Stimulated activated CD4-positive, alpha-beta T cell treated with anti-CD3 and anti-CD28 coated beads, TNF-alpha, amount 100 ng/mL, for 48 hours (primary cell): ENCODE results near the gene GJD2.

Experiments
- DNase-seq, 3 donors: peaks; one replicate each; pipeline ENCODE4 v3.0.0-alpha.2; 2020; ENCODE audit warnings: low read depth in 3 of 3

GJD2 gene

GRCh38 chr15:34724481-34724880 is 30.3 kb downstream of the GJD2 start:
- no peak for DNase-seq

- DNase-seq: no peak
Observed at GRCh38 chr15:34722439-34722836, 32.4 kb downstream of the GJD2 start.

- no peak for DNase-seq
Observed at GRCh38 chr15:34721802-34722438, 32.9 kb downstream of the GJD2 start.

- no peak for DNase-seq
Observed at GRCh38 chr15:34721157-34721801, 33.5 kb downstream of the GJD2 start.

GRCh38 chr15:34719695-34720094 is 35.1 kb downstream of the GJD2 start:
- no peak for DNase-seq

GRCh38 chr15:34718681-34719665 is 35.8 kb downstream of the GJD2 start:
- no peak for DNase-seq

- no peak for DNase-seq
Observed at GRCh38 chr15:34717729-34718128, 37.1 kb downstream of the GJD2 start.

GRCh38 chr15:34716111-34716510 is 38.7 kb downstream of the GJD2 start:
- no peak for DNase-seq

- DNase-seq: no peak
Observed at GRCh38 chr15:34714476-34715121, 40.2 kb downstream of the GJD2 start.

GRCh38 chr15:34713635-34714034 is 41.2 kb downstream of the GJD2 start:
- DNase-seq: no peak

GRCh38 chr15:34709866-34710265 is 44.9 kb downstream of the GJD2 start:
- DNase-seq: no peak

GRCh38 chr15:34708422-34708821 is 46.4 kb downstream of the GJD2 start:
- no peak for DNase-seq

GRCh38 chr15:34701536-34701935 is 53.3 kb downstream of the GJD2 start:
- DNase-seq: no peak
